ENCODE measurements around the gene FAM236B. TPM values are rescaled to one million over a fixed set of nuclear protein-coding genes. Genes with fewer than 3 reads are reported as not detected.
"Not testable (repeated sequence)": the region's sequence is repeated elsewhere in the genome, so short reads cannot be mapped to it uniquely, and the experiment has no call there.

The FAM236B gene
- total RNA-seq: not detected

- H3K27ac Mint-ChIP-seq: not testable (repeated sequence)
These were observed at the start of gene FAM236B for GRCh38 chrX:72782560-72782959. Gene FAM236B (minus strand): TSS chrX:72782660. CDS start chrX:72782560, 100 bp downstream.

GRCh38 chrX:72830701-72831100, 48.2 kb upstream of the FAM236B start:
- H3K4me1 Mint-ChIP-seq; intact Hi-C loops (cut with DNase I, micrococcal nuclease); ATAC-seq; H3K9me3 Mint-ChIP-seq (ENCODE audit: low read depth); H3K27me3 Mint-ChIP-seq; DNase-seq; H3K4me3 Mint-ChIP-seq; CTCF ChIA-PET; H3K27ac Mint-ChIP-seq; H3K36me3 Mint-ChIP-seq (ENCODE audit: low read depth); POLR2A ChIA-PET: not testable (repeated sequence)

More at GRCh38 chrX:72782560-72782959, at the start of gene FAM236B:
- H3K4me3 Mint-ChIP-seq; H3K27me3 Mint-ChIP-seq; ATAC-seq; CTCF ChIA-PET; intact Hi-C loops (cut with DNase I, micrococcal nuclease); DNase-seq; H3K4me1 Mint-ChIP-seq; H3K9me3 Mint-ChIP-seq (ENCODE audit: low read depth); H3K36me3 Mint-ChIP-seq (ENCODE audit: low read depth); POLR2A ChIA-PET: not testable (repeated sequence)

- H3K36me3 Mint-ChIP-seq (ENCODE audit: low read depth); H3K4me3 Mint-ChIP-seq; CTCF ChIA-PET; intact Hi-C loops (cut with DNase I, micrococcal nuclease); H3K4me1 Mint-ChIP-seq; POLR2A ChIA-PET; H3K27ac Mint-ChIP-seq; H3K27me3 Mint-ChIP-seq; ATAC-seq; H3K9me3 Mint-ChIP-seq (ENCODE audit: low read depth); DNase-seq: not testable (repeated sequence)
These were observed 25.6 kb upstream of the FAM236B start, which contains the start of gene FAM236D for GRCh38 chrX:72808110-72808509. Gene FAM236D (minus strand): TSS chrX:72808210. CDS start chrX:72808110, 100 bp downstream.

GRCh38 chrX:72790390-72790789, 7.9 kb upstream of the FAM236B start:
- H3K4me1 Mint-ChIP-seq; DNase-seq; H3K27ac Mint-ChIP-seq; POLR2A ChIA-PET; H3K4me3 Mint-ChIP-seq; intact Hi-C loops (cut with DNase I, micrococcal nuclease); H3K27me3 Mint-ChIP-seq; CTCF ChIA-PET; ATAC-seq; H3K9me3 Mint-ChIP-seq (ENCODE audit: low read depth); H3K36me3 Mint-ChIP-seq (ENCODE audit: low read depth): not testable (repeated sequence)

GRCh38 chrX:72788142-72788541, 5.7 kb upstream of the FAM236B start:
- ATAC-seq: peak; percentile 39
- H3K4me1 Mint-ChIP-seq; H3K27me3 Mint-ChIP-seq; CTCF ChIA-PET; H3K4me3 Mint-ChIP-seq; intact Hi-C loops (cut with DNase I, micrococcal nuclease); H3K36me3 Mint-ChIP-seq (ENCODE audit: low read depth); H3K27ac Mint-ChIP-seq; POLR2A ChIA-PET; H3K9me3 Mint-ChIP-seq (ENCODE audit: low read depth); DNase-seq: not testable (repeated sequence)

GRCh38 chrX:72783964-72784363, 1.5 kb upstream of the FAM236B start:
- intact Hi-C loops (cut with DNase I, micrococcal nuclease); H3K4me1 Mint-ChIP-seq; H3K9me3 Mint-ChIP-seq (ENCODE audit: low read depth); ATAC-seq; CTCF ChIA-PET; POLR2A ChIA-PET; H3K27ac Mint-ChIP-seq; H3K27me3 Mint-ChIP-seq; H3K4me3 Mint-ChIP-seq; H3K36me3 Mint-ChIP-seq (ENCODE audit: low read depth); DNase-seq: not testable (repeated sequence)

- H3K4me1 Mint-ChIP-seq; ATAC-seq; intact Hi-C loops (cut with DNase I, micrococcal nuclease); H3K27me3 Mint-ChIP-seq; H3K36me3 Mint-ChIP-seq (ENCODE audit: low read depth); CTCF ChIA-PET; POLR2A ChIA-PET; H3K4me3 Mint-ChIP-seq; H3K9me3 Mint-ChIP-seq (ENCODE audit: low read depth); DNase-seq; H3K27ac Mint-ChIP-seq: not testable (repeated sequence)
These were observed 991 bp upstream of the FAM236B start for GRCh38 chrX:72783365-72783936.

- POLR2A ChIA-PET; H3K9me3 Mint-ChIP-seq (ENCODE audit: low read depth); H3K4me1 Mint-ChIP-seq; H3K4me3 Mint-ChIP-seq; CTCF ChIA-PET; H3K27ac Mint-ChIP-seq; H3K27me3 Mint-ChIP-seq; ATAC-seq; H3K36me3 Mint-ChIP-seq (ENCODE audit: low read depth); intact Hi-C loops (cut with DNase I, micrococcal nuclease); DNase-seq: not testable (repeated sequence)
These were observed 4.3 kb downstream of the FAM236B start for GRCh38 chrX:72778146-72778545.

- ATAC-seq: peak; percentile 84
- CTCF ChIA-PET; H3K4me3 Mint-ChIP-seq; H3K9me3 Mint-ChIP-seq (ENCODE audit: low read depth); DNase-seq; intact Hi-C loops (cut with DNase I, micrococcal nuclease); POLR2A ChIA-PET; H3K27me3 Mint-ChIP-seq; H3K36me3 Mint-ChIP-seq (ENCODE audit: low read depth); H3K4me1 Mint-ChIP-seq; H3K27ac Mint-ChIP-seq: not testable (repeated sequence)
These were observed 5.0 kb downstream of the FAM236B start for GRCh38 chrX:72777467-72777790.

- H3K4me1 Mint-ChIP-seq; H3K36me3 Mint-ChIP-seq (ENCODE audit: low read depth); DNase-seq; H3K27me3 Mint-ChIP-seq; H3K9me3 Mint-ChIP-seq (ENCODE audit: low read depth); H3K27ac Mint-ChIP-seq; CTCF ChIA-PET; H3K4me3 Mint-ChIP-seq; intact Hi-C loops (cut with DNase I, micrococcal nuclease); POLR2A ChIA-PET: not testable (repeated sequence)
- peak; percentile 89 for ATAC-seq
These were observed 5.6 kb downstream of the FAM236B start, which contains the start of gene DMRTC1B for GRCh38 chrX:72776653-72777466. Gene DMRTC1B (plus strand): TSS chrX:72776890. CDS start chrX:72845136, 68,246 bp downstream.

GRCh38 chrX:72760454-72760853, 22.0 kb downstream of the FAM236B start:
- CTCF ChIA-PET: not testable (repeated sequence)

GRCh38 chrX:72748545-72748944, 33.9 kb downstream of the FAM236B start:
- H3K27ac Mint-ChIP-seq, H3K4me1 Mint-ChIP-seq: not testable (repeated sequence)

More at GRCh38 chrX:72760454-72760853, 22.0 kb downstream of the FAM236B start:
- POLR2A ChIA-PET; H3K9me3 Mint-ChIP-seq (ENCODE audit: low read depth); H3K27ac Mint-ChIP-seq; H3K4me1 Mint-ChIP-seq; DNase-seq; H3K36me3 Mint-ChIP-seq (ENCODE audit: low read depth); H3K27me3 Mint-ChIP-seq; ATAC-seq; intact Hi-C loops (cut with DNase I, micrococcal nuclease); H3K4me3 Mint-ChIP-seq: not testable (repeated sequence)

More at GRCh38 chrX:72748545-72748944, 33.9 kb downstream of the FAM236B start:
- H3K27me3 Mint-ChIP-seq; H3K36me3 Mint-ChIP-seq (ENCODE audit: low read depth); H3K4me3 Mint-ChIP-seq; intact Hi-C loops (cut with DNase I, micrococcal nuclease); POLR2A ChIA-PET; DNase-seq; ATAC-seq; CTCF ChIA-PET; H3K9me3 Mint-ChIP-seq (ENCODE audit: low read depth): not testable (repeated sequence)
